GM12873 (cell line): ENCODE results near the gene GCLC.

Experiments
- CTCF ChIP-seq: IDR thresholded peaks from 2 replicates; pipeline ENCODE4 v1.5.1; 2012; ENCODE audit warnings: low read depth, mild to moderate bottlenecking, moderate library complexity, low read length, control low read depth; ENCODE audit not compliant: insufficient read depth; ENCODE audit errors: missing control alignments

GCLC gene

DNA sequence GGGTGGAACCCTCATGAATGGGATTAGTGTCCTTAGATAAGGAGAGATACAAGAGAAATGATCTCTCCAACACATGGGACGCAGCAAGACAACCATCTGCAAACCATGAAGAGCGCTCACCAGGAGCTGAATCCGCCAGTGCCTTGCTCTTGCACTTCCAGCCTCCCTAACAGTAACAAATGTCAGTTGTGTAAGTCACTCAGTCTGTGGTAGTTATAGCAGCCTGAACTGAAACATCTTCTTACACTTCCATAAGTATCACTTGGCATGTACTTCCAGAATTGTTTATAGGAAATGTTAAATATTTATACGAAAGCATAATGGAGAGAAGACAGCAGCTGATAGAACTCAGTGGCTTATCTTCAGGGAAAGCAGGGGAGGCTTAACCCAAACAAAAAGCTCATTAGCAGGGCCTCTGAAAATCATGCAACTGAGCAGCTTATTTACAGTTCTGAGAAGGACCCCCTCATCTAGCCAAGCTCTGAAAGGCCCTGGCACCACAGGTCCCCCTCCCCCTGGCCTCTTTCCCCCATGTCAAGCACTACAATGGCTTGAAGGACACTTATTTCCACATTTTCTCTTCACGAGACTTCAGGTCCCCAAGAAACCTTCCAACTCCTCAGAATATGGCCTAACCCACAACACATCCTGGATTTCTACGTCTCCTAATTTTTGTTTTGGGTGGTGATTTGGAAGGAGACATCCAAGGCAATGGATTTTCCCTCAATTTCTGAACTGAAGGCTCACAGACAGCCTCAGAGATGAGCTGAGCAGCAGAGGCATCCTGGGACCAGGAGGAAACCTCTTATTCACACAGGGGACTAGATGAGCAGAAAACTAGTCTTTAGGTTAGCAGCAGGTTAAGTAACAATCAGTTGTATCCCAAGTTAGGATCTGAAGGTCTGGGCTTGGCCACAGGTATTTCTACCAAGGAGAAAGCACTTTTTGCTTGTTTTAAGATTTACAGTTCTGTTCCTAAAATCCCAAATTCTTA lies 49.1 kb downstream of the GCLC start:
- TF ChIP-seq CTCF: no peak

DNA sequence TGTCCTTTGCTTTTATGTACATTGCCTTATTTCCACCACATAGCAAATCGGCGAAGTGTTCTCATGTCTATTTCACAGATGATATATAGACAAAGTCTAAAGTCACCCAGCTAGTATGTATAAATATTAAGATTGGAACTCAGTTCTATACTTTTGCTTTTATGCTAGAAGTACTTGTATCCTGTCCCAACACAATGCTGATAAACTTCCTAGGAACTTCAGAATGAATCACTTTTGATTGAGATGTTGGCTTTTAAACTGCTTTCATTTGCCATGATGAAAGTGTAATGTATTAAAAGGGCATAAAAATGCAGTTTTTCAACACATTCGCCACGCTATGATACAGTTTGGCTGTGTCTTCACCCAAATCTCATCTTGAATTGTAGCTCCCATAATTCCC lies 50.8 kb downstream of the GCLC start:
- TF ChIP-seq CTCF: no peak

DNA sequence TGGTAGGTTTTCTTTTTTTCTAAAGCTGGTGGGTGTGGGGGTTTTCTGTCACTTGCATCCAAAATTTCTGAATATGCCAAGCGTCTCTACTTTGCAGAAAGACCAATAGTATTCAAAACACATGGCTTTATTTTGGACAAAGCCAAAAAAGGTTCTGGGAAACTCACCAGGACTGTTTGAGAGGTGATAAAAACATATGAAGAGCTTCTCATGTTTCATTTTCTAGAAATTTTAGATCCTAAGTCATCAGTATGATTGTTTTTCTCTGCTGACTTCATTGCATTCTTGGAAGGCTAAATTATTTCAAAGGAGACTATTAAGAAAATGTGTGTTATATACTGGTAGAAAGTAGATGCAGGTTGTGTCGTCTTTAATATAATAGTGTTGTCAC lies 51.3 kb downstream of the GCLC start:
- TF ChIP-seq CTCF: no peak

GRCh38 chr6:53492860-53493634 lies 51.9 kb downstream of the GCLC start:
- peak; percentile 58 for TF ChIP-seq CTCF

- TF ChIP-seq CTCF: no peak
These were observed 57.8 kb downstream of the GCLC start for GRCh38 chr6:53487080-53487479.

- no peak for TF ChIP-seq CTCF
These were observed 58.2 kb downstream of the GCLC start for GRCh38 chr6:53486679-53487078.
